Tibial artery (tissue), 4 donors: ENCODE data around the gene CCN6.

Experiments used
- DNase-seq, 2 donors: peaks; one replicate each; pipeline ENCODE4 v3.0.0-alpha.2; 2019
- H3K27ac ChIP-seq, 2 donors: fragments of 200-600 bp; sonication (generic) in 1 of 2; 1 replicate in 1 of 2; 2 replicates in 1 of 2; pipeline ENCODE4 v1.5.1; 2018 to 2019; ENCODE audit warnings: mild to moderate bottlenecking in 1 of 2
- H3K27me3 ChIP-seq, 2 donors: fragments of 200-600 bp; sonication (generic) in 1 of 2; one replicate each; pipeline versions ENCODE4 v1.5.1 to v1.6.0; 2016 to 2019
- H3K36me3 ChIP-seq, 3 donors: fragments of 200-600 bp; sonication (generic) in 2 of 3; one replicate each; pipeline ENCODE4 v1.5.1; 2016 to 2019; ENCODE audit warnings: mild to moderate bottlenecking in 2 of 3
- H3K4me1 ChIP-seq, 4 donors: fragments of 200-600 bp; sonication (generic) in 2 of 4; 1 replicate in 3 of 4; 2 replicates in 1 of 4; pipeline ENCODE4 v1.5.1; 2016 to 2019
- H3K4me3 ChIP-seq, 2 donors: fragments of 200-600 bp; sonication (generic) in 1 of 2; 1 replicate in 1 of 2; 2 replicates in 1 of 2; pipeline ENCODE4 v1.5.1; 2018 to 2019; ENCODE audit warnings: mild to moderate bottlenecking in 2 of 2
- H3K9me3 ChIP-seq, 3 donors: fragments of 200-600 bp; sonication (generic) in 1 of 3; one replicate each; pipeline ENCODE4 v1.5.1; 2016 to 2019
- CTCF ChIP-seq, 2 experiments: fragments of 200-600 bp in 1 of 2; fragments of 450-650 bp in 1 of 2; IDR thresholded peaks; one replicate each; pipeline ENCODE4 v1.5.1; 2017 to 2019; ENCODE audit warnings: antibody characterized with exemption in 2 of 2, mild to moderate bottlenecking in 1 of 2, moderate library complexity in 1 of 2
- intact Hi-C: fragments of 100-400 bp; cut with DNase I; formaldehyde crosslinking; loops from one replicate; pipeline ENCODE4 v1.15.0; 2023; ENCODE audit warnings: low total_unique reads

CCN6 gene

DNA sequence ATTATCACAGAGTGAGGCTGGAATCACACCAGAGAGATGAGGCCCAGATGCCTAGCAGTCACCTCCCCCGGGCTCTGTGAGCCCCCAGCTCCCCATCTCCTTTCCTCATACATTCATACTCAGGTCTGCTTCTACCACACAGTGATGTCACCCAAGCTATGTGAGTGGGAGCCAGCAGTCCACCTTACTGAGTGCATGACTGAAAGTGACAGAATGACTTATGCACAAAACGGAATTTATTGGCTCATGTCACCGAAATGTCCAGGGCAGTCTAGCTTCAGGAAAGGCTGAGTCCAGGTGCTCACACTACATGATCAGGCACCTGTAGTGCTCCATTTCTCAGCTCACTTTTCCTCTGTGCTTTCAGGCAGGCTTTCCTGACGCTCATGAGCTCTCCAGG is 36.7 kb upstream of the CCN6 start:
- Histone ChIP-seq H3K27ac (peak overlapping the region; percentile 4 to 8), H3K36me3 (no peaks in the 10 kb centered on the region), H3K9me3 (no peaks in the 10 kb centered on the region), H3K27me3 (no peaks in the 10 kb centered on the region), H3K4me1 (peaks cover 0 to 68% (median 33%) of the 10 kb centered on the region in 4 donors), H3K4me3 (no peak overlapping the region)
- no peak for DNase-seq
- no peak for TF ChIP-seq CTCF (IDR thresholded peaks at IDR 0.05)
- intact Hi-C loops: no loop called here

DNA sequence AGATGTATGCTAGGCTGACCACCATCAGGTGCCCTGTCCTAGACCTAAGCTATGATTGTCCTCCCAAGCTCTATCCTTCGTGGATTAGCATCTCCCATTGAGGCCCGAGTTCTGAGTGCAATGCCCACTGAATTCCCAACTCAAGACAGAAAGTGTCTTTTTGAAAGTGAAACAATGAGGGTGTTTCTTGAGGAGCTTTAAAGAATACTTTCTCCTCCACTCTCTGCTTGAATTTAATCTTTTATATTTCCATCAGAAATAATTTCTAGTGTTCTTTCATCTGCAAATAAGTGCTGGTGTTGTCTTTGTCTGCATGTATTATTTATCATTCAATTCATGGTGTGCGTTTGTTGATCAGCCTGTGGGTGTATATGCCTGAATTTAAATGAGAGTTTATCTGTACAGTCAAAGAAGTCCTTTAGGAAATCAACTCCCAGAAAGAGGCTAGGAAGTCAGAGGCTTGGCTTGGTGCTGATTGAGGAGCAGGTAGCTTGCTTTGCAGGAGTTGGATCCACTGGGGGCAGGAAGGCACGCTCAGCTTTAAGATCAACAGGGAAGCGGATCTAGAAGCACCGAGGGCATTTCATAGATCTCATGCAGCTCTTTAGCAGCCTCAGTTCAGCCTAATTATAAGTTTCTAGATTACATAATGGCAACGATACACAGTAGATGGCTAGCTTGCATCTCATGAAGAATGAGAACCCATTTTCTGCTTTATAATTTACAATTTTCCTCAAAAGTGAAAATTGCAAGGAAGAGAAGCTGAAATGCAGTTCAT is 36.0 kb upstream of the CCN6 start:
- Histone ChIP-seq H3K4me1 (peaks cover 0 to 68% (median 33%) of the 10 kb centered on the region in 4 donors), H3K27ac (peak overlapping the region; percentile 55 to 58), H3K9me3 (no peaks in the 10 kb centered on the region), H3K27me3 (no peaks in the 10 kb centered on the region), H3K36me3 (no peaks in the 10 kb centered on the region), H3K4me3 (no peak overlapping the region)
- intact Hi-C loops: no loop called here
- no peak for DNase-seq
- TF ChIP-seq CTCF (IDR thresholded peaks at IDR 0.05): no peak

DNA sequence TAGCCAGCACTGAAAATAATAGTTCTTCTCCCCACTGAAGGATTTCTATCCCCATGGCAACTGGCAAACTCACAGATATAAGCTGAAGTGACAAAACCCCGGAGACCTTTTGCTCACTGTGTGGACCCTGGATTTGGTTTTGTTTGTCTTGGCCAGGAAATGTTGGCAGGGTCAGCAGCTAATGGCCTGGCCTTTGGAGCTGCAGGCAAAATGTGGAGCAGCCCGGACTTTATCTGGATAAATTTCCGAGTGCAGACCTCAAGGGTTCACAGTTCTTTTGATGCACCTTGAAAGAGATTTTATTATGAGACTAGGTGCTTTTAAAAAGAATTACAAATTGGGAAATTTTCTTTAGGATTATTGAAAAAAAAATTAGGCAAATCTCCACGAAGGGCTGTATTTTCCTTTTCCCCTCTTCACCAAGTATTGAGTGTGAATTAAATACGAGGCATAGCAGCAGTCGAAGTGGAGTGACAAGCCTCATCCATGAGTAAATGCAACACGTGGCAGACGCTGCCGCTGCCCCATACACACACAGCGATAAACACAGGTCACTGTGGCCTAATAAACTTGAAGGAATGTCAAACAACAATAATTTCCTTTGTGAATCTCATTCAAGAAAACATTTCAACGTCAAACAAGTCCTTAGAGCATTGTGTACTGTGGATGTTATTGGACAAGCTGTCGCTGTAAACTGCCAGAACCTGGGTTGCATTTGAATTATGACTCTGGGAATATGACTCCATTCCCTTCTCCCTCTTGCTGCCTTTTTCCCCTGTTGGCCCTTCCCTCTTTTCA is 35.1 kb upstream of the CCN6 start:
- Histone ChIP-seq H3K27ac (peak overlapping the region; percentile 55 to 58), H3K9me3 (no peaks in the 10 kb centered on the region), H3K27me3 (no peaks in the 10 kb centered on the region), H3K4me1 (peaks cover 0 to 66% (median 33%) of the 10 kb centered on the region in 4 donors), H3K4me3 (no peak overlapping the region), H3K36me3 (no peaks in the 10 kb centered on the region)
- peak; percentile 76 to 83 for DNase-seq
- intact Hi-C loops: no loop called here
- TF ChIP-seq CTCF (IDR thresholded peaks at IDR 0.05): no peak

GRCh38 chr6:112019589-112019988 is 34.3 kb upstream of the CCN6 start:
- H3K4me1 ChIP-seq: peaks cover 0 to 58% (median 26%) of the 10 kb centered on the region in 4 donors
- H3K4me3 ChIP-seq: no peak overlapping the region
- no peaks in the 10 kb centered on the region for H3K27me3 ChIP-seq
- intact Hi-C loops: no loop called here
- no peaks in the 10 kb centered on the region for H3K36me3 ChIP-seq
- H3K9me3 ChIP-seq: no peaks in the 10 kb centered on the region
- DNase-seq: no peak
- H3K27ac ChIP-seq: peak overlapping the region; percentile 55 to 58
- TF ChIP-seq CTCF (IDR thresholded peaks at IDR 0.05): no peak

DNA sequence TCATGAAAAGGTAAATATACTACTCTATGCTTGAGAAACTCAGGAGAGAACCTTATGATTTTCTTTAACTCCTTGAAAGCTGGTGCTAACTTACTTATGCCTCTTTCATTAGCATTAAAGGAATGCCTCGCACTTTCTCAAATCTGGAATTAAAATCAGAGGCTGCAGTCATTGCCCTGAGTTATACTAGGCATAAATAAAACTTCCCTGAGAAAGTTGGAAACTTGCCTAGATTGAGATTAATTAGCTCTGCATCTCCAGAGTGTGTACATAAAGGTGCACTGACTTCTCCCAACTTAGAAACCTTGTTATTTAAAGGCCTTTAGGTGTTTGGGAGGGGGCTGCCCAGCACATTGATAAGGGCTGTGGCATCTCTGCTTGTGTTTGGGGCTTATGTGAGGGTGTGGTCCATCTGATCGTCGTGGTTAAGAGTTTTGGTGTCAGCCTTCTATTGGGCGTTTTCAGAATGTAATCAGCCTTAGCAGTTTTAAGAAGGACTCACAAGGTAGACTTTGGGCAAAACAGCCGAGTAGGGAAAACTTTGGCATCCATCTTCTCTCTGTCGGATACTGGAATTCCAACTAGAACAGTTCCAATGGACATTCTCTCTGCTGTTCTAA is 32.1 kb upstream of the CCN6 start:
- Histone ChIP-seq H3K4me3 (no peak overlapping the region), H3K36me3 (no peaks in the 10 kb centered on the region), H3K4me1 (peaks cover 0 to 36% (median 21%) of the 10 kb centered on the region in 4 donors), H3K27ac (no peak overlapping the region), H3K27me3 (no peaks in the 10 kb centered on the region), H3K9me3 (no peaks in the 10 kb centered on the region)
- no peak for DNase-seq
- no peak for TF ChIP-seq CTCF (IDR thresholded peaks at IDR 0.05)
- intact Hi-C loops: no loop called here
